Fibroblast of upper back skin (primary cell): ENCODE measurements around the gene DLG2.
"Not testable (repeated sequence)": the region's sequence is repeated elsewhere in the genome, so short reads cannot be mapped to it uniquely, and the experiment has no call there.

Experiments
- DNase-seq: peaks from one replicate; pipeline ENCODE4 v3.0.0-alpha.2; 2013

DLG2 gene

DNA sequence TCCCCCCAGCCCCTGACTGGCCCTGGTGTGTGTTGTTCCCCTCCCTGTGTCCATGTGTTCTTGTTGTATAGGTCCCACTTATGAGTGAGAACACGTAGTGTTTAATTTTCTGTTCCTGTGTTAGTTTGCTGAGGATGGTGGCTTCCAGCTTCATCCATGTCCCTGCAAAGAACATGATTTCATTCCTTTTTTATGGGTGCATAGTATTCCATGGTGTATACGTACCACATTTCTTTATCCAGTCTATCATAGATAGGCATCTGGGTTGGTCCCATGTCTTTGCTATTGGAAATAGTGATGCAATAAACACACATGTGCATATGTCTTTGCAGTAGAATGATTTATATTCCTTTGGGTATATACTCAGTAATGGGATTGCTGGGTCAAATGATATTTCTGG is 1895.9 kb downstream of the DLG2 start:
- not testable (repeated sequence) for DNase-seq

DNA sequence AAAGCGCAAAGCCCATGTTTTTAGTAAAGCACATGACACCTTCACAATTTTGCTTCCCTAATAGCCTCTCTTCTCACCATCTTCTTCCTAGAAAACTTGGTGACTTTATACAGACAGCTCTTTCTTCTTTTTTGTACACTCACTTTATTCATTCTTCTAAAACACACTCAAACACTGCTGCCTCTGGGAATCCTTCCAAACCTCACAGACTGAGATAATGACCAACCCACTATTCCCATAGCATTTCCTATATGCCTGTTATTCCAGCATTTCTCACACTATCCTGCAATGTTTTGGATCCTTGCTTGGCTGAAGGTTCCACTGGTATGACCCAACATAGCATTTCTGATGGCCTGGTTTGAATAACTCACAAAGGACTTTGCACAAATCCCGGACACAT is 1898.9 kb downstream of the DLG2 start:
- DNase-seq, result peak; percentile 28

DNA sequence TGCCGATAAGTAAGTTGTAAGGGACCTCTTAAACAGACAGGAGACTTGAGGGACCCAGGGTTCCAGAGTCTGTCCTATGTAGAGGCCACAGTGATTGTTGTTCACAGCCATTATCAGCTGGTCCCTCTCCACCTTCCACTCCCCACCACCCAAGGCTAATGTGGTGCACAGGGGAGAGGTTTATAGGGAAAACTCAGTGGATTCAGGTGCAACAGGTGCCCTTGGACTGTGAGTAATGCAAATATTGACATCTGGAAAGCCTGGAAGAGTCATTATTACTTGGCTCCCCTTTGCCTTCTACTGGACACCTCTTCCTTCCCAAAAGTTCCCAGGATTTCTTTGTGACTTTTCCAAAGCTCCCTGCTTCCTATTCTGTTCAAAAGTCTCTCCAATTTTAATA is 1899.9 kb downstream of the DLG2 start:
- no peak for DNase-seq

DNA sequence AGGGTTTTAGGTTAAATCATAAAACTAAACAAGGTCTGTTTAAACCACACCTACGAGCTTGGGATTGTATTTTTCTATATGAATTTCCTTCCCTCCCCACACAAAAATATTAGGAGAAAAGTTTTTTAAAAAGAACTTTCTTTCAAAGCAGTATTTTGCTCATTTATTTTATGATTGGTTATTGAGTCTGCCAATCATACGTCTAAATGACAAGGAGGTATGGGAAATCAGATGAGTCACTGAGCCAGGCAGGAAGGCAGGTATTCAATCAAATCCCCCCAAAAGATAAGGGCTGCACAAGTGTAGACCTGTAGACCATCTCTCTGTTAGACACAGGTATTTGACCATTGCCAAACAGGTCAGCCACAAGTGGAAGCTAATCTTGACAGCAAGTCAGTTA is 1900.8 kb downstream of the DLG2 start:
- DNase-seq, result no peak

DNA sequence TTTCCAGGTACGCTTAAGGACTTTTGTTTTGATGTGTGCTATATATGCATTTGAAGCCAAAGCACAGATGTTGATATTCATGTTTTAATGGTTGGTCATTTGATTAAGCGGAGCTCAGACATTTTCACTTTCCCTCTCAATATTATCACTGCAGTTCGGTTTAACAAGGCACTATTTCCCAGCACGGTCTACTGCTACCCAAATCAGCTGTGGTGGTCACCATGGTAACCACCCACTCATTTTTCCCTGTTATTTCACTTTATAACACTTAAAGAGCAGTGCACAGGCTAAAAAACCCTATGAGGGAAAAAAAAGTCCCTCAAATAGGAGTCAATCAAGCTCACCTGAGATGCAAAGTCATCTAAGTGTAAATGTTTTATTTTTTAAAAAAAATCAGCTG is 1901.4 kb downstream of the DLG2 start:
- no peak for DNase-seq

DNA sequence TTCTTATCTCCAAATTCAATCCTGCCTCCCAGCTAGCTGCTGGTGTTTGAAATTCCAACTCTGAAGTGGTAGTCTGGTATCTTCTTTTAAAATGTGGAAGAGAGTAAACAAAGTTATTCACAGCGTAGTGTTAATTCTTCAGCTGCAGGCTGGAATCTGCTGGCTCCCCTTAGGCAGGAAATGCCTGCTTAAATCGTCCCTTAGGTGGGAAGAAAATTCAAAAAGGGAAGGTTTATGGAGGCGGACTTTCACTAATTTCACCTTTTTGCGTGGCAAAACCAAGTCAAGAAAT is 1901.9 kb downstream of the DLG2 start:
- DNase-seq, result no peak

DNA sequence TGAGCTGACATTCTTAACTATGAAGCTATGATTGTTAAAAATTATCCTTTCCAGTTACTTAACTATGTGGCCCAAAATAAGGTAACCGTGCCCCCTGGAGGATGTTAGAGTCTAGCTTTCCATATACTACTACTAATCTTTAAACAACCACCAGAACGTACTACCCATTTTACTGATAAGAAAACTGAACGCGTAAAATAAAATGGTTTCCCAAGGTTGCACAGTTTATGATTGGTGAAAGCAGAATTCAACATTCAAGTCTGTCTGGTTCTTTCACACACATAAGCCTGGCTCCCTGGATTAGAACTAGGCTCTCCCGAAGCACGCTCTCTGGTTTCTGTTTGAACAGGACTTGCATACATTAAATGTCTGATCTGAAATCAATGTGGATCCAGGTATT is 1903.1 kb downstream of the DLG2 start:
- DNase-seq, result peak; percentile 60

- DNase-seq, result no peak
Observed at GRCh38 chr11:83722392-83723119, 1904.6 kb downstream of the DLG2 start.

DNA sequence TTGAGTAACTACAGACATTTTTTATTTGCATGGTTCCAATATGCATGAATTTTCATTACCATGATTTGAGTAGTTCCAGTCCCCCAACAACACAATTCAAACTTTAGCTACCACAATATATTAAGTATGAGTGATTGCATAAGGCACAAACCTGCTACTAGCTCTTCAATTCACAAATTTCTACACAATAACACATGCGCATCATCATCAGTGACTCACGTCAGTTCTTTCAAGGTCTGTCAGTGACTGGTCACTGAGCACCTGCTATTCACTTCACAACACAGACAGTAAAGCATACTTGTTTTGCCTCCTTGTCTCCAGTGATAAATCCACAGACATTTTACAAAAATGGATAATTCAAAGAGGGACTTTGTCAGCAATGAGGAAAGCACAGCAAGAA is 1905.9 kb downstream of the DLG2 start:
- no peak for DNase-seq

DNA sequence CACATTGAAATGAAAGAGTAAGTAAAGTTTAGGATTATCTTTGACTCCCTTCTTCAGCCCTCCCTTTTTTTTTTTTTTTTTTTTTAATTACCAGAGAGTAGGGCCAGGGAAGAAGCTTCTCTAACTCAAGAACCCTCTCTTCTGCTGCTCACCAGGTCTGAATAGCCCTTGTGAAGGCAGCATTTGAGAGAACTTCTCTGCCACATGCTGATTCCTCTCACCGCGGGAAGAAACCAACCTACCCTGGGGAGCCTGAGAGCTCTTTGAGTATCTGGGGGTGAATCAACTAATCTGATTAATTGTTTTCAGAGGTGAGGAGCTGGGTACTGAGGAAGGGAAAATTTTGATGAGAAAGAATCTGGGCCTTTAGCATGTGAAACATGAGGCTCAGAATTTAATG is 1906.5 kb downstream of the DLG2 start:
- DNase-seq, result no peak

DNA sequence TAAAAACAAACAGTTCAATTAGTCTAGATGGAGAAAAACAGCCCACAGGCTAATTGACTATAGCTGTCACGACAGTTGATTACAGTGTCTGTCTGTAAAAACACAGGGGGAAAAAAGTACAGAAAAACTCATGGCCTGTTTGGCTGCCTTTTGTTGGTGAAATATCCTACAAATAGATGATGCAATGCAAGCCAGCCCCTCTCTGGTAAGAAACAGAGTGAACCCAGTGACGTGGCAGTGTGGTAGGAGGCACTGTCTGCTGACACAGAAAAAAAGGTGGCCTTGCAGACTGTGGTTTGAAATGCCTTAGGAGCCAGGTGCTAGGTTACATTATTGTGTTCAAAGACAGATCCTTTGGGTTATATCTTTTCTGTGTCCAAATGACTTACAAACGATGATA is 1909.6 kb downstream of the DLG2 start:
- DNase-seq, result peak; percentile 21

DNA sequence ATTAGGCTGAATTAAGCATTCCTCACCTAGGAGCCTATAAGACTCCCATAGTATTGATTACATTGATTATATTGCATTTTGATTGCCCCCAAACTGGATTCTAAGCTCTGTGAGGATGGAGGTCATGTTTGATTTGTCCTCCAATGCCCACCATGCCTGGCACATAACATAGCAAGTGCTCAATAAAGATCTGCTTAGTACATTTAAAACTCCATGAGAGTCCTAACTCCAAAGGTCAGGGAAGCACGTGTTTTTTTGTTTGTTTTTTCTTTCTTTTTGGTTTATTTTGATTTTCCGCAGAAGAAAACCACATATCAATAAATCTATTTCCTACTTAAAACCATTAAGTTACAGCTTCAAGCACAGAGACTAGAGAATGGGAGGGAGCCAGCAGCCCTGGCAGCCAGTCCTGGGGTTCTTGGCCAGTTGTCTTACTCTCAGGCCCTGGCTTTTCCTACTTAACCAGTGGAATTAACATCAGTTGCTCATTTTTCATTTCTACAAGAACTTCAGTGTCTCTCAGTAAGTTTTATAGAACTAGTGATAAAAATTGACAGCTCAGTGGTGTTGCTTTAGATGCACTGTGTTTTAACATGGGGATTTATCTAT is 1911.1 kb downstream of the DLG2 start:
- DNase-seq, result no peak

DNA sequence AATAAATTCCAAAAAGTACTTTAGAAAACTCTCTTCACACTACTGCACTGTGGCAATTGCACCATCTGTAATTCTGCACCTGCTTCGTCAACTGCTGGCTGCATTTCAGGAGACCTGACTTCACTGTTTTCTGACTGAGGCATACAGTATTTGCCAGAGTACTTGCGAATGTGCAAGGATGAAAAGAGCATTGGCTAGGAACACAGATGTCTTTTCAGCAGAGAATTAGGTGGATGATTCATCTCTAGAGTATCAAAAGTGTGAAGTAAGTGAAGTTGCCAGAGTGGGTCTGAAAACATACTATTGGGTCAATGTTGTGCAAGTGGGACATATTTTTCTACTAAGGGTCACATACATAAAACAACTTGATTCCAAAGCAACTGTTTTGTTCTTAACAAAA is 1913.4 kb downstream of the DLG2 start:
- no peak for DNase-seq

DNA sequence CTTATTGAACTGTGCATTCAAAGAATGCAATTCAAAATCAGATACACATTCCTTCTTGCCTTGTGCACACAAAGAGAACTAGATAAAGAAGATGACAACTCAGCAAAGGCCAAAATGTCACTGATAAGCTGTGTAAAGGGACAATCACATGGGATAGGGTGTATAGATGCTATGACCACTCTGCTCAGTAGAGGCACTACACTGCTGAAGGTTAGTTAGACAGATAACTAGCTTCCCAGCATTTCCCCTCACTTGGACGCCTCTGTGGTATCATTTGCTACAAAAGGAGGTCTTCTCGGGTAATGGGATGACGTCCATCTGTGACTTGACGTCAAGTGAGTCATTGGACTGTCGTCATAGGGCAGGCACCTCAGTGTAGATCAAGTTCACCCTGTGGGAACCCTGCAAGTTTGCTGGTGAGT is 1916.0 kb downstream of the DLG2 start:
- no peak for DNase-seq

DNA sequence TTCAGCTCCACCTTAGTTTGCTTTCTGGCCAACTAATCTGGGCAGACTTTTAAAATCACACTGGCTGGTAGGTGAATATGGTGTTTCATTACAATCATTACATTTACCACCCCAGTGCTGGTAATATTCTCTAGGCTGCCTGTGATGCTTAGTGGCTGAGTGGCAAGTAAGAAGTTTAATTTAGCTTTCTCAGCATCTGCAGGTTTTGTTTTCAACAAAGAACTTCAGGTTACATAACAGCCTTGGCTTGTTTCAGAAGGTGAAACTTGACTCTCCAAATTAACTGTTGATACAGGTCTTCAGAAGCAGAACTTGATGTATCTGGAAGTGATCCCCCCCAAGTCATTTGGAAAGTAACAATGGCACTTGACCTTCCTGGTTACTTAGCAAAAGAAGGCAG is 1917.7 kb downstream of the DLG2 start:
- DNase-seq, result no peak

DNA sequence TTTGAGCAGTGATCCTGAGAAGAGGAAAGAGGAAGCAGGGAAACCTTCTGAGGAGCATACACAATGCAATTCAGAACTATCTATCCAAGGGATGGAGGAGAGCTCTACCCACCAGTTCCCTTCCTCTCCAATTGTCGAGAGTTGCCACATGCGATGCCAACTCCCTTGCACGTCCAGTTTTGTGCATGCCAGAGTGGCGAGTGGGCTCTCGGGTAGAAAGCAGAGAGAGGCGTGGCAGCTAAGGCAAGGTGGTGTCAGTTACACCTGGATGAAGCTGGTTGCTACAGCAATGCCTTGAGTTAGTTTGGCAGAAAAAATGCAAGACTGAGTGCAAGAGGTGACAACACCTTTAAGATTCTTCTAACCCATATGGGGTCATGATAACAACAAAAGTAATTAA is 1920.6 kb downstream of the DLG2 start:
- DNase-seq, result no peak

- DNase-seq, result peak; percentile 41
Observed at GRCh38 chr11:83702796-83703195, 1924.3 kb downstream of the DLG2 start.

DNA sequence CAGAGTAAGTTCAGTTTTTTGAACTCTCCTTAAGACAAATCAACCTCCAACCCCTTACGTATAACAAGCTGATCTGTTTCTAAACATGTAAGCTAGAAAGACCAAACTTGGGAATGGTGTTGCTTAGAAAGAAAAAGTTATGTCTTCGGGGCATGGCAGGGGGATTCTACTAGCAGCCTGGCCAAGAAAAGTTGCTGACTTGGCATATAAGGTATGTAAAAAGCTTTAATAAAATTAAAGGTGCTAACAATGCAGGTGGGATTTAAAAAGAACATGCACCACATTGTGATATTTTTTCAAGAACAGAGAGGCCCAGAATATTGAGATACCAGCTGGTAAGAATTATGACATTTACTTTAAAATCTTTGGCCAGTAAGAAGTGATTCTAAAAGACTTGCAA is 1929.6 kb downstream of the DLG2 start:
- no peak for DNase-seq

- DNase-seq, result no peak
Observed at GRCh38 chr11:83695046-83695445, 1932.1 kb downstream of the DLG2 start.

DNA sequence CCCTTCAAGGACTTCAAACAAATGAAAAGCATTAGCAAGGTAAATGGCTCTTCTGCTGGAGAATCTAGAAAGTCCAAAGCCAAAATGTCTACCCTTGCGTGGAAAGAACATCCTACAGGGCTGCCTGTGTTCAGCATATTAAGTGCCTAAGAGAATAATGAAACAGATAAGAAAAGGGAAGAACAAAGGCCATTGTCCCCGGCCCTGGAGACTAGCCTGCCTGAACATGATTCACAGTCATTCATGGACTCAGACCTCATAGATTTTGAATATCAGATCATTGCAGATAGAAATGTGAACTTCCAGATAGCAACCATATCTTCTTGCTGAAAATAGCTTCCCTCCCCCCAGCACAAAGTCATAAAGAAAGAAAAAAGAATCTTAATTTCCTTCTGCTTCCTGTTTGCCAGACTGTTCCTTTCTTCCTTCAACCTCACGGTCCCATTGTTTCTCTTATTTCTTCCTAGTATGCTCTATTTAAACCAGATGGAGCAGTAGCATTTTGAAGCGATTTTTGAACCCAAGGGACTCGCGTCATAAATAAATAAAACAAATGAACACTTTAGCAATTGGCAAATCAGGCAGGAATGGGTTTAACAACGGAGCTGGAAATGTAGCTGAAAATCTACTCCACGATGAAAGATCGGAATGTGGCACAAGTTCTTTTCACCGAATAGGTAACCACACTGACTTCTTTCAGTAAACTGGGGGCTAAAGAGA is 1932.8 kb downstream of the DLG2 start:
- DNase-seq, result no peak

- no peak for DNase-seq
Observed at GRCh38 chr11:83693306-83693992, 1933.7 kb downstream of the DLG2 start.

DNA sequence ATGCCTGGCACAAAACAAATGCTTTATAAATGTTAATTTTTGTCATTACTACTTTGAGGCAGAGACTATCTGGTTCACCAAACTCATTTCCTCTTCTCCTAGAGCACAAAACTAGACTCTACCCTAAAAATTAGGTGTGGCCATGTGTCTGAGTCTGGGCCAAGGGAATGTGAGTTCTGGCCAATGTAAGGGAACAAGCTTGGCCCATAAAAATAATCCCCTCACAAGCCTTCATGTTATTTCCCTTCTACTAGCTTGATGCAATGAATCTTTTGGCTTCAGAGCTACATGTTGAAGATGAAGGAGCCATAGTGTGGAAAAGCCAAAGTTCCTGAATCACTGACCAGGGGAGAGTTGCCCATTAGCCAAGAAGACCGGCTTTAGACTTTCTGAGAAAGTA is 1934.5 kb downstream of the DLG2 start:
- DNase-seq, result no peak

DNA sequence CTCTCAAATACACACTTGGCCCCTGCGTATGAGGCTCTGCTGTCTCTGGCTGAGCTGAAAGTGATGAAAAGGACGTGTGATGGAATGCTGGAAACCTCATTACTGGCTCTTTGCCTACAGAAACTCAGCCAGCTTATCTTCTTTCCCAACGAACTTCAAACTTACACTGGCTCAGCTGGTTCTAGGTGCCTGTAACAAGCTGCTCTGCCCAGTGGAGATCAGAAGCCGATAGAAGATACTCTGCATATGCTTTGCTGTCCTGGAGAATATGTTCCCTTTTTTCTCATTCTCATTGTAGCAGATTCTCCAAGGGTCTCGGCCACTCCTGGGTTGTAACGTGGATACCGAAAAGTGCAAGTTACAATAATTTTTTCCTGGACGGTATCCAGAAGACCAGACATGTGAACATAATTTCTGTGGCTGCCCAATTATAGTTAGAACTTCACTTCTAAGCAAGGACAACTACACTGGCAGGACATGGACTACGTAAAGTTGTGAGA is 1935.6 kb downstream of the DLG2 start:
- DNase-seq, result peak; percentile 53
